Effector memory CD4-positive, alpha-beta T cell (primary cell): ENCODE data around the gene SECTM1.

Source experiments
- DNase-seq, 3 donors: peaks; one replicate each; pipeline ENCODE4 v3.0.0-alpha.2; 2020
- H3K27ac ChIP-seq: 2 replicates; pipeline ENCODE4 v1.7.0; 2013; ENCODE audit warnings: mild to moderate bottlenecking, low read length, moderate library complexity; ENCODE audit not compliant: insufficient read depth, poor library complexity, severe bottlenecking
- H3K27me3 ChIP-seq: replicated peaks from 2 replicates; pipeline ENCODE4 v1.7.0; 2013; ENCODE audit warnings: mild to moderate bottlenecking, low read length; ENCODE audit not compliant: insufficient read depth, control insufficient read depth, poor library complexity, severe bottlenecking
- H3K36me3 ChIP-seq: 2 replicates; pipeline ENCODE4 v1.7.0; 2013; ENCODE audit warnings: mild to moderate bottlenecking, low read length, moderate library complexity; ENCODE audit not compliant: control insufficient read depth, insufficient read depth
- H3K4me1 ChIP-seq: 2 replicates; pipeline ENCODE4 v1.7.0; 2013; ENCODE audit warnings: low read length, mild to moderate bottlenecking; ENCODE audit not compliant: control insufficient read depth, insufficient read depth, poor library complexity, severe bottlenecking
- H3K4me3 ChIP-seq: 2 replicates; pipeline ENCODE4 v1.7.0; 2013; ENCODE audit warnings: low read length, low read depth, mild to moderate bottlenecking; ENCODE audit not compliant: insufficient read depth, poor library complexity, severe bottlenecking
- H3K9me3 ChIP-seq: 2 replicates; pipeline ENCODE4 v1.7.0; 2013; ENCODE audit warnings: mild to moderate bottlenecking, low read length, moderate library complexity; ENCODE audit not compliant: control insufficient read depth

Gene SECTM1

GRCh38 chr17:82297714-82298537 is 35.6 kb downstream of the SECTM1 start:
- Histone ChIP-seq H3K9me3 (no peaks in the 10 kb centered on the region), H3K27me3 (no peaks in the 10 kb centered on the region), H3K27ac (peak overlapping the region; percentile 99), H3K4me1 (peaks cover 63% of the 10 kb centered on the region), H3K36me3 (no peaks in the 10 kb centered on the region), H3K4me3 (peak overlapping the region; percentile 54)
- peak; percentile 93 to 94 (median 94) for DNase-seq

GRCh38 chr17:82297280-82297713 is 36.3 kb downstream of the SECTM1 start:
- peak overlapping the region; percentile 54 for H3K4me3 ChIP-seq
- peaks cover 59% of the 10 kb centered on the region for H3K4me1 ChIP-seq
- H3K9me3 ChIP-seq, result no peaks in the 10 kb centered on the region
- H3K27ac ChIP-seq, result peak overlapping the region; percentile 99
- H3K36me3 ChIP-seq, result no peaks in the 10 kb centered on the region
- peak; percentile 82 to 90 (median 86) for DNase-seq
- no peaks in the 10 kb centered on the region for H3K27me3 ChIP-seq

GRCh38 chr17:82296511-82297279 is 36.9 kb downstream of the SECTM1 start:
- Histone ChIP-seq H3K27ac (peak overlapping the region; percentile 99), H3K27me3 (no peaks in the 10 kb centered on the region), H3K9me3 (no peaks in the 10 kb centered on the region), H3K4me3 (peak overlapping the region; percentile 54), H3K36me3 (no peaks in the 10 kb centered on the region), H3K4me1 (peaks cover 59% of the 10 kb centered on the region)
- no peak for DNase-seq

- Histone ChIP-seq H3K27me3 (no peaks in the 10 kb centered on the region), H3K9me3 (no peaks in the 10 kb centered on the region), H3K36me3 (no peaks in the 10 kb centered on the region), H3K4me1 (peaks cover 47% of the 10 kb centered on the region), H3K4me3 (no peak overlapping the region), H3K27ac (no peak overlapping the region)
- no peak for DNase-seq
These were observed 38.1 kb downstream of the SECTM1 start for GRCh38 chr17:82295472-82295814.

- Histone ChIP-seq H3K36me3 (no peaks in the 10 kb centered on the region), H3K27ac (peak overlapping the region; percentile 38), H3K9me3 (no peaks in the 10 kb centered on the region), H3K4me1 (peaks cover 35% of the 10 kb centered on the region), H3K4me3 (no peak overlapping the region), H3K27me3 (no peaks in the 10 kb centered on the region)
- no peak for DNase-seq
These were observed 39.3 kb downstream of the SECTM1 start for GRCh38 chr17:82294064-82294773.

- peak overlapping the region; percentile 77 for H3K4me3 ChIP-seq
- peak; percentile 85 to 90 (median 86) for DNase-seq
- H3K36me3 ChIP-seq, result no peaks in the 10 kb centered on the region
- peaks cover 20% of the 10 kb centered on the region for H3K4me1 ChIP-seq
- H3K9me3 ChIP-seq, result no peaks in the 10 kb centered on the region
- peak overlapping the region; percentile 93 for H3K27ac ChIP-seq
- H3K27me3 ChIP-seq, result no peaks in the 10 kb centered on the region
These were observed 41.1 kb downstream of the SECTM1 start for GRCh38 chr17:82292251-82293154.

GRCh38 chr17:82291582-82292250 is 41.9 kb downstream of the SECTM1 start:
- Histone ChIP-seq H3K4me1 (peaks cover 14% of the 10 kb centered on the region), H3K36me3 (no peaks in the 10 kb centered on the region), H3K27ac (peak overlapping the region; percentile 93), H3K4me3 (peak overlapping the region; percentile 77), H3K9me3 (no peaks in the 10 kb centered on the region), H3K27me3 (no peaks in the 10 kb centered on the region)
- DNase-seq, result no peak

- Histone ChIP-seq H3K36me3 (no peaks in the 10 kb centered on the region), H3K27ac (no peak overlapping the region), H3K4me1 (peaks cover 9% of the 10 kb centered on the region), H3K9me3 (no peaks in the 10 kb centered on the region), H3K4me3 (no peak overlapping the region), H3K27me3 (no peaks in the 10 kb centered on the region)
- DNase-seq, result no peak
These were observed 45.4 kb downstream of the SECTM1 start for GRCh38 chr17:82287868-82288801.
